ENCODE data around the gene CD300H. TPM values are rescaled to one million over a fixed set of nuclear protein-coding genes. Genes with fewer than 3 reads are reported as not detected.

The CD300H gene
- polyA plus RNA-seq, 3 donors = 0.57 TPM; not detected in 2

DNA sequence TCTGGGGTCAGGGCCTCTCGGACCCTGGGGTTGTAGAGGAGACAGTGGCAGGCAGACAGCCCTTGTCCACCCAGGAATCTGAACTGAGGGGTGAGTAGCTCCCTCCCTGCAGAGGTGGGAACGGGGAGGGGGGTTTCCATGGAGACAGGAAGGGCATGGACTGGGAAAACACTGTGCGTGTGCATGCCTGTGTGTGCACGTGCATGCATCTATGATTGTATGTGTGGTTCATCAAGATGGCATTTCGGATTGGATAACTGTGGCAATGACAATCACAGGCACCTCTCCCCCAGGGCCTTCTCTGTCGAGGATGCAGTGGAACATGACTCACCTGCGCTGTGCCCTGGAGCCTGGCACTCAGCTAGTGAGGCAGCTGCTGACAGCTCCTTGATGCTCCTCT is 15.3 kb downstream of the CD300H start:
- no peak for DNase-seq (ENCODE audit: low read depth in 3 of 3, low spot score in 2 of 3)

DNA sequence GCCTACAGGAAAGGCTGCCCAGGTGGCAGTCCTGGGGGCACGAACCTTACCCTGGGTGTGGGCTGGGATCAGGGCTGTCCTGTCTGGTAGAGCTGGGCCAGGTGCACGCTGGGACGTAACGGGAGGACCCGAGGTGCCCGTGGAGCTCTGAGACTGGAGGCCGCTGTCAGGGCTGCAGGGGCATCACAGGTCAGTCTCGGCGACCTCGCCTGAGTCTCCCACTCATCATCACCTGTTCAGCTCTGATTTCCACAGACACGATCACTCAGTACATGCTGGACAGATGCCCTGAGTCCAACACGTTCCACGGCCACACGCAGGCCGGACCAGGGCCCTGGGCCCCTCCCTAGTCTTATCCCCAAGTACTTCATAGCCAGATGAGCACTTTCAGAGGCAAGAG is 16.7 kb downstream of the CD300H start:
- DNase-seq (ENCODE audit: low read depth in 3 of 3, low spot score in 2 of 3) = no peak

DNA sequence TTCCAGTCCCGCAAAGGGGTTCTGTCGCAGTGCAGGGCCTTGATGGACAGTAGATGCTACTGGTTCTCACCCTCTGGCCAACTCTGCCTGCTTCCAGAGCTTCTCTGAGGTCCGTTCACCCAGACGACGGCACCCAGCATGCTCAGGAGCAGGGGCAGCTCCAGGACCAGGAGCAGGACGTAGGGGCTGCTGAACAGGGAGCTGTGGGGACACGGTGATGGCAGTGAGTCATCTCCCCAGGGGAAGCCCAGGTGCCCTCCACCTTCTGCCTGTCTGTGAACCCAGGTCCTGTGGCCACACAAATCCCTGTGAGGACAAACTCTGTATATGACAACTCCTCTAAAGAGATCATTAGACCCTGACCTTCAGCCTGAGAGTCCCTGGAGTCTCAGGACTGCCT is 18.0 kb downstream of the CD300H start:
- no peak for DNase-seq (ENCODE audit: low read depth in 3 of 3, low spot score in 2 of 3)

DNA sequence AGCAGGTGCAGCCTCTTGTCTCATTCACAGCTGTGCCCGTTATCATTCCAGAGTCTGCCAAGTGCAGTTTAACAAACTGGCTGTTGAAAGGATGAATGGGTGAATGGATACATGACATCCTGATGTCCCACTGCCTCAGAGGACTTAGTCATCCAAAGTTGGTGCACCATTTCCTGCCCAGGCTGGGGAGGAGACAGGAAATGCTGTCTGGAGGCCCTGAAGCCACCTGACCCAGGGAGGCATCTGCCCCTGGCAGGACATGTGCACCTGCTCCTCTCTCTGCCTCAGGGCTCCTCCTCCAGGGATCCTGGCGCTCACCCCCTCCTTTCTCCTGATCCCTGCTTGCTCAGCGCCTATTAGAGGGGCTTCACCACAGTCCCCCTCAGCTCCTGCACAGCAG is 19.6 kb downstream of the CD300H start:
- no peak for DNase-seq (ENCODE audit: low read depth in 3 of 3, low spot score in 2 of 3)

DNA sequence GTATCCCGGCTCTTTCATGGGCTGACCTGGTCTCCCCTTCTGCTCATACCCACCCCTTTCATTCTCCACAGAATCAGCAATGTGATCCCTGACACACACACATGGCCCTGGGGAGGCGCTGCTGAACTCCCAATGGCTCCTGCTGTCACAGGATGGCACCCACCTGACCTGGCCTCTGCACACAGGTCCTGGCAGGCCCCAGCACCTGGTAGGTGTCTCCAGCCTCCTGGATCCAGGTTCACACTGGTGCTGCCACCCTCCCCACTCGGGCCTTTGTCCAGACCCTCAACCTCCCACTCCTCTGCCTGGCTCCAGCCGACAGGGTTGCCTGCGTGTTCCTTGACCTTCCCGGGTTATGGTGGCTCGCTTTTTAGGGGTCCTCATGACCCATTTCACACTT is 20.0 kb downstream of the CD300H start:
- DNase-seq (ENCODE audit: low read depth in 3 of 3, low spot score in 2 of 3) = no peak

DNA sequence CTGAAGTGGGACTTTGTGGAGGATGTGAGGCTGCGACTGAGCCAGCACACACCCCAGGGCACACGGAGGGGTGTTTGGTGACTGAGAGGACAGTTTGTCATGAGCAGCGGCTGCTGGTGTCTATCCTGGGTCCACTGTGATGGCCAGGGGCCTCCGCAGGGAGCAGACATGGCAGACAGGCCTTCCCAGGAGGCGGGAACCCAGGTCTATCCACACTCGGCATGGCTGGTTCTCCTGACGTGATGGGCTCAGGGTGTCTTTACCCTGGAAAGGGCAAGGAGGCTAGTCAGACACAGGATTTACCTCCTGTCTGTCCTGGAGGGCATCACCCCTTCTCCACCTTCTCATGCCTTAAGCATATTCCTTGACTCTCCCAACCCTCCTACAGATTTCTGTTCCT is 20.7 kb downstream of the CD300H start:
- no peak for DNase-seq (ENCODE audit: low read depth in 3 of 3, low spot score in 2 of 3)

DNA sequence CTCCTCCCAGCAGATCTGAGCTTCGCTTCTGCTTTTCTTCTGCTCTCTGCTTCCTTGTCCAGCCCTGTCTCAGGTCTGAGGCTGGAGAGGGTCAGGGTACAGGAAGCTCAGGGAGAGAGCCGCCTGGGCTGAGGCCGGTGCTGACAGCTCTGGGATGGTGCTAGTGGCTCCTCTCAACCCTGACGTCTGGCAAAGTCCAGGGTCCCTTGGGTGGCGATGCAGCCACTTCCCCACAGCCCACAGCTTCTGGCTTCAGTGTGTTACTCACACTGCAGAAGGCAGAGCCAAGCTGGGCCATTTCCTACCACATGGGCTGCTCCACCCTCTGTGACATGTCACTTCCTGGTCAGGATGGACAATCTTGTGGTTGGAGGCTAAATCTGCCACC is 21.5 kb downstream of the CD300H start, which contains the start of gene CD300C:
TSS of gene CD300C (minus strand) at position 273 of the 388 bp plus-strand sequence. CDS start 333 bp downstream, outside the sequence.
- no peak for DNase-seq (ENCODE audit: low read depth in 3 of 3, low spot score in 2 of 3)

DNA sequence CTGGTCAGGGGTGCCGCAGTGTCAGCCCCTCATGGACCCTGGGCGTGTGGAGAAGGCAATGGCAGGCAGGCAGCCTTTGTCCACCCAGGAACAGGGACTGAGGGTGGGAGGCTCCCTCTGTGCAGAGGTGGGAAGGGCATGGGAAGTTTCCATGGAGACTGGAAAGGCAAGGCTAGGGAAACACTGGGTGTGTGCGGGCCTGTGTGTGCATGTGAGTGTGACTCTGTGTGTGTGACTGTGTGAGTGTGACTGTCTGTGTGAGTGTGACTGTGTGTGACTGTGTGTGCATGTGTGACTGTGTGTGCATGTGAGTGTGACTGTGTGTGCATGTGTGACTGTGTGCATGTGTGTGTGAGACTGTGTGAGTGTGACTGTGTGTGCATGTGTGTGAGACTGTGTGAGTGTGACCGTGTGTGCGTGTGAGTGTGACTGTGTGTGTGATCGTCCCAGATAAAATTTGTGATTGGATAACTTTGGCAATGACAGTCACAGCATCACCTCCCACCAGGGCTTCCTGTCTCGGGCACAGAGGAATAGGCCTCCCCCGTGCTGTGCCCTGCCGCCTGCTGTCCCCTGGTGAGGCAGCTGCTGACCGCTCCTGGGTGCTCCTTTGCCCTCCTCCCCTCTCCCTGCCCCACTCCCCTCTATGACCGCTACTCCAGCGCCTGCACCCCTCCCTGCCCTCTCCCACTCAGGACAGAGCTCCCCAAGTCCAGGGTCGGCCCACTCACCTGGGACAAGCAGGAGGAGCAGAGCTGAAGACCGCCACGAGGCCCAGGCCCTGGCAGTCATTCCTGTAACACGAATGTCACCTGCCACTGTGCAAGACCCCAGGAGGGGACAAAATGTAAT is 22.1 kb downstream of the CD300H start:
- DNase-seq (ENCODE audit: low read depth in 3 of 3, low spot score in 2 of 3) = no peak

DNA sequence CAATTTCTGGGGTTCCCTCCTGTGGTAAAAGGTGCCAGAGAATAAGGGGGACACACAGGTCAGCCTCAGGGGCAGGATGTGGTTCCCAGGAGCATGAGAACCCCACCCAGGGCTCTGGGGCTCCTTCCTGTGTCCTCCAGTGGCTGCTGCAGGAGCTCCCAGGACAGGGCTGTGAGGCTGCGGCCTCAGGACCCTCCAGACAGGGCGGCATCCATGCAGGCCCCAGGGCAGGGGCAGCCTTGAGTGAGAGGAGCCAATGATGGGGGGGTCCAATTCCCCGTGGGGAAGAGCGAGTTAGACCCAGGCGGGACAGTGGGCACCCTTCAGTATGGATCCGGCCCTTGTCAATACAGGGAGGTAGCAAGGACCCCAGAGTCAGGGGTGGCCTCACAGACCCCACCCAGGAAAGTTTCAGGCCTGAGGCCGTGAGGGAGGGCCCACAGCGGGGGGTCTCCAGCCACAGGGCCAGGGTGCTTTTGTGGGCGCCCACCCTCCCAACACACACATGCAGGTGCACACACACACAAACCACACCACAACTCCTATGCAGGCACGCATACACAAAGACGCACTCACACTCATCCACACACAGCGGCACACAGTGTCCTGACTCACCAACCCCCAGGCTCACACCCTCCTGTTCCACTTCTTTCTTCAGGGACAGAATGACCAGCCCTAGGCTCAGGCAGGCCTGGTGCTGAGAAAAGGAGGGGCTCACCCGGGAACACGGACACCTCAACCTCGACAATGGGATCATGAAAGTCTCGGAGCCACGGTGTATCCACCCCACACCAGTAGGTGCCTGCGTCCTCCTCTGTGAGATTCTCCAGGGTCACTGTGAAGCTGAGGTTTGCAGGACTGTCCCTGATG is 23.2 kb downstream of the CD300H start:
- DNase-seq (ENCODE audit: low read depth in 3 of 3, low spot score in 2 of 3) = no peak

DNA sequence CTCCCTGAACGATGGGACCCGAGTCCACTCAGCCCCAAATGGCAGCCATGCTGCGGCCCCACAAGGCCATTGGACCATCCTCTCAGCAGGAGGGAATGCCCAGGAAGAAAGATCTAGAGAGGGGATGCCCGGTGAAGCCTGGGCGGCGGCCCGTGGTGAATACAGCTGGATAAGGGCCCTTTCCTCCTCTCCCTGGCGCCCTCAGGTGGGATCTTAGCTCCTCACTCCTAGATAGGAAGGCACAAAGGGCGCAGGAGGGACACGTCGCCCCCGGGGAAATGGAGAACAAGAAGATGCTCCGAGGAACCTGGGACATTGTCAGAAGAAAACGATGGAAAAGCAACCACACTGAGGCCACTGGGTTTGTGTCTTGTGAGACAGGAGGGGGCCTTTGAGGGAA is 23.9 kb downstream of the CD300H start:
- no peak for DNase-seq (ENCODE audit: low read depth in 3 of 3, low spot score in 2 of 3)

DNA sequence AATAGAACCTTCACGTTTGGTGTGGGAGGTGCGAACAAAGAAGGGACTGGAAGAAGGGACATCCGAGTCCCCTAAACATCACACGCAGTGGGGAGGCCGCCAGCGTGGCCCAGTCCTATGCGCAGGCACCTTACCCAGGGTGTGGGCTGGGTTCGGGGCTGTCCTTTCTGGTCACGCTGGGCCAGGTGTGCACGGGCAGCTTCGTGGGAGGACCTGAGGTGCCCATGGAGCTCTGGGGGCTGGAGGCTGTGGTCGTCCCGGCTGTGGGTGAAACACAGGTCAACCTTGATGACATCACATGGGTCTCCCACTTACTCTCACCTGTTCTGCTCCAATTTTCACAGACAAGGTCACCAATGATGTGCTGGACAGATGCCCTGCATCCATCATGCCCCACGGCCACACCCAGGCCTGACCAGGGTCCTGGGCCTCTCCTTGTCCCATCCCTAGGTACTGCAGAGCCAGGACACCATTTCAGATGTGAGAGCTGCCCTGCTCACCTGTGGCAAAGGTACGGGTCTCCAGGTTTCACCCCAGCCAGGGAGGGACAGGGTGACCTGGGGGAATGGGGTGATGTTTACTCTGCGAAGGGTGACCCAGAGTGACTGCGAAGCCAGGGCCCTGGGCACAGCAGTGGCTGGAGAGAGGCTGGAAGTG is 24.5 kb downstream of the CD300H start:
- no peak for DNase-seq (ENCODE audit: low read depth in 3 of 3, low spot score in 2 of 3)

DNA sequence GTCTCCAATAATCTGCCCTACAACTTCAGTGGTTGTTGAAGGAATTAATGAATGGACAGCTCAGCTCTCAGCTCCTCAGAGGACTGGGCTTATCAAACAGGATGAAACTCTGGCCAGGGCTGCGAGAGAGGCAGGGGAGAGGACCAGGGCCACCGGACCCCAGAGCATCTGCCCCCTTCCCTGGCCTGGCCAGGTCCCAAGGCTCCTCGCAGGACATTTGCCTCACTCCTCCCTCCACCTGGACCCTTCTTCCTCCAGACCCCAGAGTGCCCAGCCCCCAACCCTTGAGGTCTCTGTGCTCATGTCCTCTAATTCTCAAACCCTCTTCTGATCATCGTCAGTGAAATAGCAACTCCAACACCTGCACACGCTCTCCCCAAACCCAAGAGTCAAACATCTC is 25.1 kb downstream of the CD300H start:
- DNase-seq (ENCODE audit: low read depth in 3 of 3, low spot score in 2 of 3) = no peak

DNA sequence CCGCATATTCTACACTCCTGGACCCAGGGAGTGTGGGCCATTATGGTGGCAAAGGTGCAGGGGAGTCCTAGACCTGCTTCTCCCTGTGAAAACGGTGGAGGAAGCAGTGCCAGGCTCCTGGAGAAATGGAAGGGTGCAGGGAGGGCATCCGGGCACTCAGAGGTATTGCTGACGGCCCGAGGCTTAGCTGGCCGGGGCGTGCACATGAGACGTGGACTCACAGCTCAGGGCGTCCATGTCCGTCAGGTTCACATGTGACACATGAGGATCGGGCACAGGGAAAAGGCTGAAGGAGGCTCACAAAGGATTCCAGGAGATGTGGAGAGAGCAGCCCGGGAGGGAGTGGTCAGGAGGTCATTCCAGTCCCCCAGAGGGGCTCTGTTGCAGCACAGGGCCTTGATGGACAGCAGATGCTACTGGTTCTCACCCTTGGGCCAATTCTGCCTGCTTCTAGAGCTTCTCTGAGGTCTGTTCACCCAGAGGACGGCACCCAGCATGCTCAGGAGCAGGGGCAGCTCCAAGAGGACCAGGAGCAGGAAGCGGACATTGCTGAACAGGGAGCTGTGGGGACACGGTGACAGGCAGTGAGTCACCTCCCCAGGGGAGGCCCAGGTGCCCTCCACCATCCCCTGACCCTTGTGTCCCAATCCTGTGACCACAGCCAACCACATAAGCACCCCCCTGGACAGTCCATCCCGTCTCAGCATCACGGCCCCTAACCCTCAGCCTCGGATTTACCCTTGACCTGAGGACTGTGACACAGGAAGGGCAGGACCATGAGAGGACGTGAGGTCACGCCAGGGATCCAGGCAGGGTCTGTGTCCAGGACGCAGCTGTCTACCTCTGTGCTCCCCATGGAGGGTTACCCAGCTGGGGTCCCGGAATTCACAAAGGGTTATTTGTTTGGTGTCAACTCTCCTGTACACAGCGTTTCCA is 25.9 kb downstream of the CD300H start:
- no peak for DNase-seq (ENCODE audit: low read depth in 3 of 3, low spot score in 2 of 3)

DNA sequence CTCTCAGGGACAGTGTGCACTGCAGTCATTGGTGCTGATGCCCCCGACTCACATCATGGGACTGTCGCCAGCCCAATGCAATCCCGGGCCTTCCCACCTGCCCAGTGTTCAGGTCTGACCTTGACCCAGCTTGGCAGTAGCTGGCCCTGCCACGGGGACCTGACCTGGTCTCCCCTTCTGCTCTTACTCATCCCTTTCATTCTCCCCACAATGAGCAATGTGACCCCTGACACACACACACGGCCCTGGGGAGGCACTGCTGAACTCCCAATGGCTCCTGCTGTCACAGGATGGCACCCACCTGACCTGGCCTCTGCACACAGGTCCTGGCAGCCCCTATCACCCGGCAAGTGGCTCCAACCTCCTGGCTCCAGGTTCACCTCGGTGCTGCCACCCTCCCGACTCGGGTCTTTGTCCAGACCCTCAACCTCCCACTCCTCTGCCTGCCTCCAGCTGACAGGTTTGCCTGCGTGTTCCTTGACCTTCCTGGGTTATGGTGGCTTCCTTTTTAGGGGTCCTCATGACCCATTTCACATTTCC is 28.0 kb downstream of the CD300H start:
- DNase-seq (ENCODE audit: low read depth in 3 of 3, low spot score in 2 of 3) = no peak

DNA sequence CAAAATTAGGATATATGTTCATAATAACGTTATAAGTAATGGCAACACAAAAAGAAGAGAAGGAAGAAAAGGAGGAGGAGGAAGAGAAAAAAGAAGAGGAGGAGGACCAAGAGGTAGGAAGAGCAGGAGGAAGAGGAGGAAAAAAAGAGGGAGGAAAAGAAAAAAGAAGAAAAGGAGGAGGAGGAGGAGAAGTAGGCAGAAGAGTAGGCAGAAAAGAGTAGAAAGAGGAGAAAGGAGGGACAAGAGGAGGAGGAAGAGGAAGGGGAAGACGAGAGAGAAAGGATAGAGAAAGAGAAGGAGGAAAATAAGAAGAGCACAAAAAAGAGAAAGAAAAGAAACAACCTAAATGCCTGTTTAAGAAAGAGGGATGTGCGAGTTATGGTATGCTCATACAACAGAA is 30.4 kb downstream of the CD300H start:
- DNase-seq (ENCODE audit: low read depth in 3 of 3, low spot score in 2 of 3) = no peak

DNA sequence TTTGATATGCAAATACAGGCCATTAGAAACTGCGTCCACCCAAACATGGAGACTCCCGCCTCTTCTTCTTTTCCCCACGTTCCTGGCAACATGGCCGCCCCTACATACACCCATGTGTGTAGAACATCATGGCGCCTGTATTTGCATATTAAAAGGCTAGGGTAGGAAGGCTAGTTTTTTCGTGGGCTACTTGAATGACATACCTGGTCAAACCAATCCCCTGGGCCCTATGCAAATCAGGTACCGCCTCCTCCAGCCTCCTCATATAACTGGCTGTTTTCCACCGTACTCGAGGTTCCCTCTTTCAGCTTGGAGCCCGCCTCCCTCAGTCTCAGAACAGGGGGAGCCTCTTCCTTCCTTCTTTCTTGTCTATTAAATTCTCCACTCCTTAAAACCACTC is 35.2 kb downstream of the CD300H start:
- no peak for DNase-seq (ENCODE audit: low read depth in 3 of 3, low spot score in 2 of 3)

DNA sequence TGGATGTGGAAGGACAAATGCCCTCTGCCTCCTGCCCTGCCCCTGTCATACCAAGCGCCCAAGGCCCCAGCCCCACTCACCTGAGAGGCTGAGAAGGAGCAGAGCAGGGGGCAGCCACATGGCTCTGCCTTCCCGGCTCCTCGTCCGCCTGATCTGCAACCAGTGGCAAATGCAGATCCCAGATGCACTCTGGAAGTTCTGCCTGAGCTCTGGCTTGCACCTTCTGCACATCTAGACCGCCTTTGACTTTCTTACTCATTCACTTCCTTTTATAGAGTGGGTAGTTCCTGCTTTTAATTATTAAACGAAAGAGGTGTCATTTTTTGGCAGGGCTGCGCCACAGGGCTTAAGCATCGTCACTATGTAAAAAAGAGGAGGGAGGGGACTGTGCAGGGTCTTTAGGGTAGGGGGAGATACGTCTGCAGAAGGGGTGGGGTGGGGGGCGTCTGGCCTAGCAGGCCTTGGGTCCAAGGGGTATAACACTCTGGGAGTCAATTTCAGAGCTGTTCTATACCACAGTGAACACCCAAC is 36.0 kb downstream of the CD300H start, which contains the start of gene CD300LB:
TSS of gene CD300LB (minus strand) at position 245 of the 531 bp plus-strand sequence. CDS start at position 120, 125 bp downstream.
- no peak for DNase-seq (ENCODE audit: low read depth in 3 of 3, low spot score in 2 of 3)

DNA sequence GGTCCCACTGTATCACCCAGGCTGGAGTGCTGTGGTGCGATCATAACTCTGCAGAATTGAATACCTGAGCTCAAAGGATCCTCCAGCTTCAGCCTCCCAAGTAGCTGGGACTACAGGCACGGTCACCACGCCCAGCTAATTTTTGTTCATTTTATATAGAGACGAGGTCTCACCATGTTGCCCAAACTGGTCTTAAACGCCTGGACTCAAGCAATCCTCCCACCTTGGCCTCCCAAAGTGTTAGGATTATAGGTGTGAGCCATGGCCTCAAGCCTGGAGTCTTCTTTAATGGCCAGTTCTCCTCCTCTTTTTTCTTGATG is 36.5 kb downstream of the CD300H start:
- no peak for DNase-seq (ENCODE audit: low read depth in 3 of 3, low spot score in 2 of 3)

DNA sequence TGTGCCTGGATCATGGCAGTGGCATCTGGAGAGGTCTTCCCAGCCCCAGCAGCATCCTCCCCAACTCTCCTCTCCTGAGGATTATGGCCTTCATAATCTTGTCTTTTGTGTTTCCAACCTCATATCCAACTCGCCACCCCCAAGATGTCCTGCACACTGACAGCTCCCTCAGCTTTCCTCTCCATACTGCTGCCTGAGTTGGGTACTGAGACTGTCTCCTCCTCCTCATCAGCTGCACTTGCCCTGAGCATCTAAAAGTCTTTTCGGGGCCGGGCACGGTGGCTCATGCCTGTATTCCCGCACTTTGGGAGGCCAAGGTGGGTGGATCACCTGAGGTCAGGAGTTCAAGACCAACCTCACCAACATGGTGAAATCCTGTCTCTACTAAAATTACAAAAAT is 38.1 kb downstream of the CD300H start:
- no peak for DNase-seq (ENCODE audit: low read depth in 3 of 3, low spot score in 2 of 3)
